A549 (cell line): ENCODE results near the gene CRYBA1. TPM values are rescaled to one million over a fixed set of nuclear protein-coding genes. Genes with fewer than 3 reads are reported as not detected.

Source experiments
- ATAC-seq, 2 experiments: fragments of 200-7000 bp in 1 of 2; fragments of >200 bp in 1 of 2; cut with Nextera tagmentation in 1 of 2; cut with Tn5 transposase in 1 of 2; 3 replicates each; pipeline versions ENCODE4 v1.8.0 to v1.9.1; 2018 to 2020; ENCODE audit warnings: mild to moderate bottlenecking in 1 of 2, moderate library complexity in 1 of 2
- CTCF ChIA-PET: fragments of 300-600 bp; sonication (Branson Sonifier 250); formaldehyde crosslinking; extraction: SDS; loops from one replicate; lab custom pipeline; 2021; ENCODE audit warnings: antibody characterized with exemption, inconsistent platforms; lab: Yijun Ruan, JAX
- POLR2A ChIA-PET: fragments of 350-600 bp; formaldehyde crosslinking; extraction: SDS; loops from one replicate; lab custom pipeline; 2021; ENCODE audit warnings: antibody characterized with exemption, inconsistent platforms; lab: Yijun Ruan, JAX
- DNase-seq, 2 experiments: peaks; one replicate each; pipeline versions ENCODE4 v3.0.0 to v3.0.0-alpha.2; 2011 to 2016; ENCODE audit warnings: low read depth in 1 of 2, low spot score in 1 of 2
- FAIRE-seq: peaks from 2 replicates; lab custom pipeline; 2011; peaks lifted over from hg19 to GRCh38; lab: Jason Lieb, UNC
- H3K27ac ChIP-seq, 2 experiments: fragments of >200 bp; sonication (Bioruptor Twin); formaldehyde crosslinking; 3 replicates each; pipeline ENCODE4 v1.5.1; 2016 to 2017
- H3K4me1 ChIP-seq: fragments of >200 bp; sonication (Bioruptor Twin); formaldehyde crosslinking; 3 replicates; pipeline ENCODE4 v1.6.1; 2016
- H3K4me2 ChIP-seq: fragments of >200 bp; sonication (Bioruptor Twin); formaldehyde crosslinking; 3 replicates; pipeline ENCODE4 v1.6.1; 2016
- H3K4me3 ChIP-seq: fragments of >200 bp; sonication (Bioruptor Twin); formaldehyde crosslinking; 3 replicates; pipeline ENCODE4 v1.5.1; 2016
- H3K9me3 ChIP-seq: fragments of >200 bp; sonication (Bioruptor Twin); formaldehyde crosslinking; 3 replicates; pipeline ENCODE4 v1.6.1; 2016
- ATOH8 ChIP-seq: fragments of 250-450 bp; sonication (Bioruptor Pico); IDR thresholded peaks from 2 replicates; pipeline ENCODE4 v1.5.0; 2020; ENCODE audit warnings: low read depth, mild to moderate bottlenecking, moderate library complexity
- BHLHE40 ChIP-seq: IDR thresholded peaks from 2 replicates; pipeline ENCODE4 v1.6.1; 2012; ENCODE audit warnings: low read depth, low read length, inconsistent platforms
- CHD2 ChIP-seq: fragments of 150-350 bp; IDR thresholded peaks from 2 replicates; pipeline ENCODE4 v1.6.1; 2014; ENCODE audit warnings: low read length; ENCODE audit not compliant: partially characterized antibody
- CTCF ChIP-seq: fragments of >200 bp; sonication (Bioruptor Twin); formaldehyde crosslinking; IDR thresholded peaks from 3 replicates; pipeline ENCODE4 v1.5.1; 2016
- EHMT2 ChIP-seq: fragments of 200-600 bp; sonication (generic); IDR thresholded peaks from 2 replicates; pipeline ENCODE4 v1.6.1; 2016; ENCODE audit warnings: antibody characterized with exemption, low read depth, mild to moderate bottlenecking, moderate library complexity
- EP300 ChIP-seq, 2 experiments: fragments of >200 bp; sonication (Bioruptor Twin); formaldehyde crosslinking; IDR thresholded peaks; 2 replicates in 1 of 2; 3 replicates in 1 of 2; pipeline ENCODE4 v1.6.1; 2016 to 2017
- FOSB ChIP-seq: fragments of 250-450 bp; sonication (Bioruptor Pico); IDR thresholded peaks from 2 replicates; pipeline ENCODE4 v1.5.0; 2020; ENCODE audit warnings: mild to moderate bottlenecking, moderate library complexity
- FOSL2 ChIP-seq, 2 experiments: fragments of 450-650 bp in 1 of 2; fragments of >200 bp in 1 of 2; sonication (Bioruptor Twin) in 1 of 2; formaldehyde crosslinking; IDR thresholded peaks; 2 replicates each; pipeline versions ENCODE4 v1.5.0 to v1.6.1; 2016 to 2020; ENCODE audit warnings: mild to moderate bottlenecking in 1 of 2, moderate library complexity in 1 of 2
- HOXA7 ChIP-seq: fragments of 250-450 bp; sonication (Bioruptor Pico); IDR thresholded peaks from 2 replicates; pipeline ENCODE4 v1.5.0; 2020; ENCODE audit warnings: mild to moderate bottlenecking, moderate library complexity
- HOXB13 ChIP-seq: fragments of 250-450 bp; sonication (Bioruptor Pico); IDR thresholded peaks from 2 replicates; pipeline ENCODE4 v1.5.0; 2020; ENCODE audit warnings: low read depth, mild to moderate bottlenecking, moderate library complexity
- HOXB5 ChIP-seq: fragments of 250-450 bp; sonication (Bioruptor Pico); IDR thresholded peaks from 2 replicates; pipeline ENCODE4 v1.5.0; 2020; ENCODE audit warnings: mild to moderate bottlenecking, moderate library complexity
- JUNB ChIP-seq: fragments of >200 bp; sonication (Bioruptor Twin); formaldehyde crosslinking; IDR thresholded peaks from 2 replicates; pipeline ENCODE4 v1.6.1; 2016
- KDM5A ChIP-seq: fragments of 200-600 bp; sonication (generic); IDR thresholded peaks from 2 replicates; pipeline ENCODE4 v1.6.1; 2016; ENCODE audit warnings: antibody characterized with exemption, mild to moderate bottlenecking
- NPAS2 ChIP-seq: fragments of 250-450 bp; sonication (Bioruptor Pico); IDR thresholded peaks from 2 replicates; pipeline ENCODE4 v1.8.0; 2022; ENCODE audit warnings: mild to moderate bottlenecking, moderate library complexity, borderline replicate concordance
- PHF8 ChIP-seq: fragments of 200-600 bp; sonication (generic); IDR thresholded peaks from 2 replicates; pipeline ENCODE4 v1.6.1; 2016; ENCODE audit warnings: low read depth, mild to moderate bottlenecking, antibody characterized with exemption, moderate library complexity, borderline replicate concordance
- POLR2A ChIP-seq: IDR thresholded peaks from 2 replicates; pipeline ENCODE4 v1.6.1; 2012; ENCODE audit warnings: mild to moderate bottlenecking, low read length
- RARB ChIP-seq: fragments of 250-450 bp; sonication (Bioruptor Pico); IDR thresholded peaks from 2 replicates; pipeline ENCODE4 v1.8.0; 2021; ENCODE audit warnings: mild to moderate bottlenecking, moderate library complexity
- REST ChIP-seq: fragments of 200-600 bp; sonication (generic); IDR thresholded peaks from 2 replicates; pipeline ENCODE4 v1.6.1; 2016; ENCODE audit warnings: antibody characterized with exemption, mild to moderate bottlenecking, moderate library complexity
- SMC3 ChIP-seq: fragments of >200 bp; sonication (Bioruptor Twin); formaldehyde crosslinking; IDR thresholded peaks from 3 replicates; pipeline ENCODE4 v1.6.1; 2018; ENCODE audit warnings: inconsistent platforms
- TFCP2L1 ChIP-seq: fragments of 250-450 bp; sonication (Bioruptor Pico); IDR thresholded peaks from 2 replicates; pipeline ENCODE4 v1.5.0; 2021; ENCODE audit warnings: mild to moderate bottlenecking
- ZC3H11A ChIP-seq: fragments of 450-650 bp; IDR thresholded peaks from 2 replicates; pipeline ENCODE4 v1.6.1; 2014; ENCODE audit warnings: antibody characterized with exemption, mild to moderate bottlenecking
- ZNF302 ChIP-seq: fragments of 250-450 bp; sonication (Bioruptor Pico); IDR thresholded peaks from 2 replicates; pipeline ENCODE4 v1.9.0; 2021; ENCODE audit warnings: inconsistent platforms, mild to moderate bottlenecking, moderate library complexity
- WGBS: methylation state at CpG from one replicate; pipeline ENCODE4 v1.1.6; 2017; ENCODE audit errors: missing lambda C conversion rate; 5-methylcytosine and 5-hydroxymethylcytosine counted together
- polyA plus RNA-seq, 4 experiments: library from polyadenylated mRNA; depleted of rRNA in 3 of 4; stranded (reverse); fragments of >200 nt; fragmentation: RNase III in 1 of 4; extraction: RNeasy Plus Mini Kit Qiagen cat#74134 plus additional on column Dnase treatment in 1 of 4; gene quantifications; 2 replicates in 3 of 4; 3 replicates in 1 of 4; pipeline ENCODE4 v1.2.3, GENCODE V29; 2011 to 2017
- TF ChIP-seq, protein P1 (sequence below): fragments of >200 bp; sonication (Bioruptor Twin); formaldehyde crosslinking; IDR thresholded peaks from 2 replicates; pipeline ENCODE4 v1.6.1; 2016
- TF ChIP-seq, protein P2 (sequence below): fragments of 150-350 bp; IDR thresholded peaks from 2 replicates; pipeline ENCODE4 v1.6.1; 2014; ENCODE audit warnings: low read depth, mild to moderate bottlenecking, low read length
- TF ChIP-seq, protein P3 (sequence below): IDR thresholded peaks from 2 replicates; pipeline ENCODE4 v1.6.1; 2012; ENCODE audit warnings: low read depth, borderline replicate concordance

Gene CRYBA1
- polyA plus RNA-seq, 2 of the 4 experiments (the other 2 are of a cell fraction) = 0.10 to 0.12 TPM

DNA sequence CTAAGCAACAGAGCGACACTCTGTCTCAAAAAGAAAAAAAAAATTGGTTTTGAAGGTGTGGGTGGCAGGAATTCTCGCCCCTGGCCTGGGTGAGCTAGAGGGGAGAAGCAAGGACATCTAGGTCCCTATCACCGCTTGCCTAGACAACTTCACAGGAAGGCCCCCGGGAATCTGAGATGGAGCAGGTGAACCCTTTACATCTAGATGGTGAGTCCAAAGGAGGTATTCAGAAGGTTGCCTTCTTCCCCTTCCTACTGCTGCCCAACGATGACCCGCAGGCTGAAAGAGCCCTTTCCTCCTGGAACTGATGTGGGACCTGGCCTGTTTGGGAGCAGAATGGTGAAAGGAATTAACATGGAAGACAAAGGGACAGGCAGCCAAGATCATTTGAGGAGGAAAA lies 1.3 kb upstream of the CRYBA1 start:
- FAIRE-seq (no peak), ATAC-seq (no peak), DNase-seq (no peak)
- Histone ChIP-seq H3K27ac (peak overlapping the region in 1 of 2 experiments; percentile 37; a peak in 2 of 6 replicates), H3K9me3 (no peaks in the 10 kb centered on the region), H3K4me2 (no peak overlapping the region), H3K4me3 (no peak overlapping the region), H3K4me1 (peaks cover 29% of the 10 kb centered on the region)
- ChIA-PET POLR2A (no interaction called here), CTCF (interaction anchor here (2.2 to 7.6 kb wide), 3 partner anchors 13 to 45 kb away, joined by 11 to 99 read pairs (median 12); no protein-coding TSS in a partner anchor)
- TF ChIP-seq, protein P1, sequence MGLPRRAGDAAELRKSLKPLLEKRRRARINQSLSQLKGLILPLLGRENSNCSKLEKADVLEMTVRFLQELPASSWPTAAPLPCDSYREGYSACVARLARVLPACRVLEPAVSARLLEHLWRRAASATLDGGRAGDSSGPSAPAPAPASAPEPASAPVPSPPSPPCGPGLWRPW = no peak
- TF ChIP-seq PHF8 (no peak), RARB (CRISPR knock-in tag) (no peak), CTCF (no peak), CHD2 (no peak), HOXA7 (CRISPR knock-in tag) (no peak), REST (no peak), EP300 (IDR thresholded peaks at IDR 0.05) (no peak), HOXB13 (CRISPR knock-in tag) (no peak), NPAS2 (CRISPR knock-in tag) (no peak), POLR2A (no peak), ZC3H11A (no peak), ATOH8 (CRISPR knock-in tag) (no peak), HOXB5 (CRISPR knock-in tag) (no peak), KDM5A (no peak)
- TF ChIP-seq, protein P2, sequence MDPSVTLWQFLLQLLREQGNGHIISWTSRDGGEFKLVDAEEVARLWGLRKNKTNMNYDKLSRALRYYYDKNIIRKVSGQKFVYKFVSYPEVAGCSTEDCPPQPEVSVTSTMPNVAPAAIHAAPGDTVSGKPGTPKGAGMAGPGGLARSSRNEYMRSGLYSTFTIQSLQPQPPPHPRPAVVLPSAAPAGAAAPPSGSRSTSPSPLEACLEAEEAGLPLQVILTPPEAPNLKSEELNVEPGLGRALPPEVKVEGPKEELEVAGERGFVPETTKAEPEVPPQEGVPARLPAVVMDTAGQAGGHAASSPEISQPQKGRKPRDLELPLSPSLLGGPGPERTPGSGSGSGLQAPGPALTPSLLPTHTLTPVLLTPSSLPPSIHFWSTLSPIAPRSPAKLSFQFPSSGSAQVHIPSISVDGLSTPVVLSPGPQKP = no peak
- WGBS = 97% methylated on average over 6 of the region's 6 CpGs

DNA sequence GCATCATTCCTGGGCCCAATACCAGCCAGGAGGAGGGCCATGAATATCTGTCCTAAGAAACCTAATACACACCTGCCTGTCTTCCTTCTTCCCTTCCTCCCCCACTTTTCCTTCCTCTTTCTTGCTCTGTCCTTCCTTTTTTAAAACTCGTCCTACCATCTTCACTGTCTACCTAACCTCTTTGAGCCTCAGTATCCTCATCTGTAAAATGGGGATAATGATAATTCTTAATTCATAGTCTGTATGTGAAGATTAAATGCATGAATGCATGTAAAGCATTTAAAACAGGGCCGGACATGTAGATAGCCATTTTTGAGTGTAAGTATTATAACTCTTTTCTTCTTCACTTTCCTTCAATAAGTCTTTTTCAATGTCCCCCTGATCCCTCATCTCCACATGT lies 560 bp downstream of the CRYBA1 start:
- ATAC-seq (no peak), DNase-seq (no peak), FAIRE-seq (no peak)
- H3K27ac ChIP-seq = peak overlapping the region in 1 of 2 experiments; percentile 73; a peak in 1 of 6 replicates
- no peak overlapping the region for H3K4me2 ChIP-seq
- 72% methylated on average over 2 of the region's 2 CpGs for WGBS
- ChIA-PET POLR2A (no interaction called here), CTCF (interaction anchor here (0.7 to 7.6 kb wide), 5 partner anchors 10 to 67 kb away, joined by 3 to 99 read pairs (median 11); partner anchors contain the start of gene MYO18A)
- H3K9me3 ChIP-seq = no peaks in the 10 kb centered on the region
- H3K4me3 ChIP-seq = no peak overlapping the region
- peaks cover 18% of the 10 kb centered on the region for H3K4me1 ChIP-seq
- TF ChIP-seq JUNB (no peak), CTCF (no peak), SMC3 (no peak), FOSL2 (IDR thresholded peaks at IDR 0.05) (no peak), FOSL2 (CRISPR knock-in tag; IDR thresholded peaks at IDR 0.05) (no peak), TFCP2L1 (CRISPR knock-in tag) (no peak), FOSB (CRISPR knock-in tag) (no peak), EP300 (IDR thresholded peaks at IDR 0.05) (no peak), BHLHE40 (no peak), ZNF302 (no peak), RARB (CRISPR knock-in tag) (no peak), PHF8 (no peak), EHMT2 (no peak)
- TF ChIP-seq, protein P3, sequence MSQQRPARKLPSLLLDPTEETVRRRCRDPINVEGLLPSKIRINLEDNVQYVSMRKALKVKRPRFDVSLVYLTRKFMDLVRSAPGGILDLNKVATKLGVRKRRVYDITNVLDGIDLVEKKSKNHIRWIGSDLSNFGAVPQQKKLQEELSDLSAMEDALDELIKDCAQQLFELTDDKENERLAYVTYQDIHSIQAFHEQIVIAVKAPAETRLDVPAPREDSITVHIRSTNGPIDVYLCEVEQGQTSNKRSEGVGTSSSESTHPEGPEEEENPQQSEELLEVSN = no peak
